HepG2 (cell line): ENCODE data around the gene ATP11C. TPM values are rescaled to one million over a fixed set of nuclear protein-coding genes. Genes with fewer than 3 reads are reported as not detected.
A peak's percentile ranks its signal among the peaks of the same experiment; 100 is the strongest.

Experiments
- ATAC-seq: fragments of 200-7000 bp; cut with Tn5 transposase; 3 replicates; pipeline ENCODE4 v1.9.1; 2020; ENCODE audit warnings: mild to moderate bottlenecking, moderate library complexity
- BruUV-seq: library from RNA; stranded (reverse); fragments of 400-500 nt; replicated peaks from 2 replicates; lab custom pipeline; 2021; lab: Mats Ljungman, UMichigan
- CTCF ChIA-PET: fragments of 300-600 bp; formaldehyde crosslinking; extraction: SDS; loops from one replicate; lab custom pipeline; 2021; ENCODE audit warnings: low total read pairs, inconsistent platforms, low intra/inter-chr PET ratio; lab: Yijun Ruan, JAX
- POLR2A ChIA-PET: fragments of 350-600 bp; sonication (Branson Sonifier 250); formaldehyde crosslinking; loops from one replicate; lab custom pipeline; 2020; ENCODE audit warnings: antibody characterized with exemption, inconsistent platforms; lab: Yijun Ruan, JAX
- DNase-seq: peaks from one replicate; pipeline ENCODE4 v3.0.0-alpha.2; 2015; ENCODE audit warnings: low spot score
- FAIRE-seq: peaks from 3 replicates; lab custom pipeline; 2011; peaks lifted over from hg19 to GRCh38; lab: Jason Lieb, UNC
- H2AFZ ChIP-seq: one replicate; pipeline ENCODE4 v1.6.1; 2011; ENCODE audit warnings: low read length, inconsistent platforms
- H3K27ac ChIP-seq: fragments of 300-600 bp; 3 replicates; pipeline ENCODE4 v1.8.0; 2011; ENCODE audit warnings: mixed run types, mild to moderate bottlenecking, mixed read lengths, low read length, inconsistent platforms; ENCODE audit not compliant: insufficient read depth; ENCODE audit errors: extremely low read length
- H3K27me3 ChIP-seq, 2 experiments: fragments of 200-600 bp in 1 of 2; 2 replicates in 1 of 2; 3 replicates in 1 of 2; pipeline versions ENCODE4 v1.6.0 to v1.8.0; 2011; ENCODE audit warnings: low read length in 2 of 2, mild to moderate bottlenecking in 2 of 2, moderate library complexity in 2 of 2, inconsistent platforms in 1 of 2; ENCODE audit not compliant: insufficient read depth in 2 of 2, control insufficient read depth in 1 of 2
- H3K36me3 ChIP-seq, 2 experiments: fragments of 200-600 bp in 1 of 2; replicated peaks in 1 of 2; 2 replicates in 1 of 2; 3 replicates in 1 of 2; pipeline versions ENCODE4 v1.5.1 to v1.8.0; 2011; ENCODE audit warnings: low read length in 2 of 2, inconsistent platforms in 1 of 2; ENCODE audit not compliant: insufficient read depth in 2 of 2, control insufficient read depth in 1 of 2
- H3K4me1 ChIP-seq: 2 replicates; pipeline ENCODE4 v1.5.1; 2012; ENCODE audit warnings: low read length, inconsistent platforms; ENCODE audit not compliant: insufficient read depth
- H3K4me2 ChIP-seq: 2 replicates; pipeline ENCODE4 v1.6.0; 2011; ENCODE audit warnings: low read depth, low read length, inconsistent platforms
- H3K4me3 ChIP-seq, 3 experiments: fragments of 200-600 bp in 1 of 3; sonication (generic), shearing (Covaris generic) in 1 of 3; replicated peaks in 1 of 3; 2 replicates each; pipeline ENCODE4 v1.5.1; 2011 to 2016; ENCODE audit warnings: low read length in 3 of 3, inconsistent platforms in 2 of 3, low read depth in 2 of 3, mild to moderate bottlenecking in 2 of 3, control low read depth in 1 of 3, mixed read lengths in 1 of 3; ENCODE audit not compliant: insufficient read depth in 1 of 3
- H3K79me2 ChIP-seq: one replicate; pipeline ENCODE4 v1.6.1; 2011; ENCODE audit warnings: low read length, inconsistent platforms; ENCODE audit not compliant: insufficient read depth
- H3K9ac ChIP-seq: 2 replicates; pipeline ENCODE4 v1.6.0; 2011; ENCODE audit warnings: mild to moderate bottlenecking, low read depth, low read length, inconsistent platforms; ENCODE audit not compliant: insufficient read depth
- H3K9me3 ChIP-seq: 2 replicates; pipeline ENCODE4 v1.5.1; 2012; ENCODE audit warnings: mild to moderate bottlenecking, low read length
- H4K20me1 ChIP-seq: 2 replicates; pipeline ENCODE4 v1.6.0; 2011; ENCODE audit warnings: inconsistent platforms, mild to moderate bottlenecking, low read length, moderate library complexity; ENCODE audit not compliant: insufficient read depth
- CENPBD1 ChIP-seq: sonication (generic); formaldehyde crosslinking; IDR thresholded peaks from 2 replicates; pipeline ENCODE4 v1.8.0; 2022; ENCODE audit warnings: missing genetic modification reagents, low read depth, mild to moderate bottlenecking, borderline replicate concordance
- CSRNP1 ChIP-seq: sonication (generic); formaldehyde crosslinking; IDR thresholded peaks from 2 replicates; pipeline ENCODE4 v1.8.1; 2023; ENCODE audit warnings: mild to moderate bottlenecking, missing genetic modification reagents
- PAF1 ChIP-seq: IDR thresholded peaks from 2 replicates; pipeline ENCODE4 v1.6.1; 2016; ENCODE audit warnings: missing genetic modification reagents, missing compliant biosample characterization
- ZNF17 ChIP-seq: sonication (generic); formaldehyde crosslinking; IDR thresholded peaks from 2 replicates; pipeline ENCODE4 v1.5.0; 2020; ENCODE audit warnings: mild to moderate bottlenecking, missing genetic modification reagents
- WGBS: methylation state at CpG from one replicate; pipeline ENCODE4 v1.1.6; 2017; ENCODE audit warnings: low lambda C conversion rate; 5-methylcytosine and 5-hydroxymethylcytosine counted together
- in situ Hi-C: cut with HindIII; loops from 2 replicates; pipeline ENCODE4 v1.10.0; 2017; ENCODE audit warnings: low pct_unique_long_range_greater_than_20kb; ENCODE audit not compliant: extremely low pct_ligation_motif_present
- intact Hi-C: fragments of 100-400 bp; cut with micrococcal nuclease; formaldehyde crosslinking; loops from one replicate; pipeline ENCODE4 v1.10.0; 2022; ENCODE audit not compliant: unreplicated experiment
- polyA plus RNA-seq, 8 experiments: library from polyadenylated mRNA; depleted of rRNA in 3 of 8; stranded (reverse) in 7 of 8; unstranded in 1 of 8; fragments of >200 nt; fragmentation: Illumina TruSeq in 4 of 8; extraction: Trizol in 4 of 8; gene quantifications; 2 replicates each; pipeline versions ENCODE4 v1.2.1 to v1.2.3, GENCODE V29; 2011 to 2016; ENCODE audit warnings: low read depth in 4 of 8, missing spikeins in 1 of 8, mixed read lengths in 1 of 8; ENCODE audit not compliant: insufficient read depth in 1 of 8
- total RNA-seq, 5 experiments: library from RNA; depleted of rRNA; stranded (reverse); fragments of >200 nt; fragmentation: Illumina TruSeq; extraction: Trizol; gene quantifications; 2 replicates each; pipeline ENCODE4 v1.2.3, GENCODE V29; 2016; ENCODE audit warnings: low read depth in 1 of 5

Gene ATP11C
- total and polyA plus RNA-seq, 2 of the 13 experiments (the other 11 are each of a cell fraction or from before 2014, with no cell fraction given) = 8.5 to 16.9 TPM

- Histone ChIP-seq H3K4me2 (0 out of 2 replicates have a peak overlapping the region, but pooled peaks have one; percentile 7), H3K4me1 (peaks cover 12% of the 10 kb centered on the region), H3K27ac (no peak overlapping the region), H3K79me2 (no peaks in the 10 kb centered on the region), H3K9ac (no peak overlapping the region), H3K9me3 (no peaks in the 10 kb centered on the region), H3K27me3 (no peaks in the 10 kb centered on the region), H3K36me3 (no peaks in the 10 kb centered on the region), H2AFZ (no peak overlapping the region), H3K4me3 (no peak overlapping the region), H4K20me1 (no peaks in the 10 kb centered on the region)
- 40% methylated on average over 1 of the region's 1 CpG for WGBS
- ChIA-PET POLR2A (no interaction called here), CTCF (no interaction called here)
- no TSS peak for BruUV-seq
- in situ Hi-C loops (no loop called here), intact Hi-C loops (no loop called here)
- ATAC-seq (peak; percentile 75), DNase-seq (peak; percentile 1), FAIRE-seq (no peak)
- no peak for TF ChIP-seq CSRNP1
These were observed 104.8 kb downstream of the ATP11C start for GRCh38 chrX:139828033-139828432.

- no peaks in the 10 kb centered on the region for H3K79me2 ChIP-seq
- no peak overlapping the region for H2AFZ ChIP-seq
- no peak overlapping the region for H3K4me3 ChIP-seq
- FAIRE-seq = no peak
- TF ChIP-seq ZNF17 (no peak), CENPBD1 (CRISPR knock-in tag) (no peak), PAF1 (CRISPR knock-in tag) (no peak)
- TF ChIP-seq, all 625 proteins: peak for 0
- no peaks in the 10 kb centered on the region for H3K9me3 ChIP-seq
- H3K4me1 ChIP-seq = peaks cover 12% of the 10 kb centered on the region
- H3K4me2 ChIP-seq = no peak overlapping the region
- 92% methylated on average over 8 of the region's 8 CpGs for WGBS
- no peak overlapping the region for H3K9ac ChIP-seq
- POLR2A ChIA-PET = no interaction called here
- BruUV-seq = no TSS peak
- ATAC-seq (no peak), DNase-seq (no peak)
- intact Hi-C loops (no loop called here), in situ Hi-C loops (no loop called here)
- CTCF ChIA-PET = no interaction called here
- no peaks in the 10 kb centered on the region for H3K36me3 ChIP-seq
- H4K20me1 ChIP-seq = no peaks in the 10 kb centered on the region
- H3K27me3 ChIP-seq = no peaks in the 10 kb centered on the region
- H3K27ac ChIP-seq = no peak overlapping the region
These were observed 106.5 kb downstream of the ATP11C start for GRCh38 chrX:139826065-139827044.
